ENCODE results near the gene DPYSL3.

The DPYSL3 gene

DNA sequence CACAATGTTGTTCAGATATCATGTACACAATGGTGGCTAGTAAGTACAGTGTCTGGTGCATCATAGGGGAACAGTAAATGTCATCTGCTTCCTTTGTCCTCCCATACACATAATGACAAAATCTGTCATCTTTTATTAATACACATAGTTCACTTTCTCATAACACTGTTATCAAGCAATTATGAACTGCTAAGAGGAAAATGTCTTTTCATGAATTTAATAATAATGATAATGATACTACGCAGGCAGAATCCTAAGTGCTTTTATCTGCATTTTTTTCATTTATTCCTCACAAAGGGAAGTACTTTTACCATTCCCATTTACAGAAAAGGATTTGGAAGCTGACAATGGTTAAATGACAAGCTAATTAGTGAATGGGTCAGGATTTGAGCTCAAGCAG, 35.7 kb downstream of the DPYSL3 start:
- DNase-seq (ENCODE audit: extremely low read depth in 1 of 2, low read depth in 1 of 2): no peak

DNA sequence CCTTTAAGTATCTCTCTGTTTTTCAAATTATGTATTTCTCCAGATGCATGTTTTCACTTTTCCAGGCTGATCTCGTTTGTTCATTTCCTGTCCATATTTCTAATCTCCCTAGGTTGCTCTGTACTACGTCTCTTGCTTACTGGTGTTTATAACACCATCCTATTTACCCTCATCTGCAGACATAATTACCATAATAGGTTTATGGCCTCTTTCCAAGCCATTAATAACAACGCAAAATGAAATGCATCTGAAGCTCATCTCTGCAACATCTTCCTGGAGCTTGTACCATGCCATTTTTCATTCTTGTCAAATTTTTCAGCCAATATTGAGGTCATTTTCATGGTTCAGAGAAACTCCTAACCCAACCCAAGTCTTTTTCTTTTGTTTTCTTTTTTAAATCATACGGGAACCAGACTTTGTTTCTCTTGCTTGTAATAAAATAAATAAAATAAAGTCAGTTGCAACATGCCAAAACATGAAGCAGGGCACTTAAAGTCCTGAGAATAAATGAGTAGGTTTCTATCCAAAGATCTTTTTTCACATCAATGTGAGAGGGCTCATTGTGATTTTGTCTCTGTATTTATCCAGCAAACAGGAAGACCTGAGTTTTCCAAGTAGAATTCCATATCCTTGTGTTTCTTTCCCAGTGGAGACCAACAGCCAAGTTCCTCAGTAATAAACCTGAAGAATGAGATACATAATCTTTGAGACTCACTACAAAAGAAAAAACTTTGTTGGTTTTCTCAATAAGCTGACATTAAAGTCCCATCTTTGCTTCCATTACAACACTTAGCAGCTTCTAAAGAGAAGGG, 37.0 kb downstream of the DPYSL3 start:
- no peak for DNase-seq (ENCODE audit: extremely low read depth in 1 of 2, low read depth in 1 of 2)

DNA sequence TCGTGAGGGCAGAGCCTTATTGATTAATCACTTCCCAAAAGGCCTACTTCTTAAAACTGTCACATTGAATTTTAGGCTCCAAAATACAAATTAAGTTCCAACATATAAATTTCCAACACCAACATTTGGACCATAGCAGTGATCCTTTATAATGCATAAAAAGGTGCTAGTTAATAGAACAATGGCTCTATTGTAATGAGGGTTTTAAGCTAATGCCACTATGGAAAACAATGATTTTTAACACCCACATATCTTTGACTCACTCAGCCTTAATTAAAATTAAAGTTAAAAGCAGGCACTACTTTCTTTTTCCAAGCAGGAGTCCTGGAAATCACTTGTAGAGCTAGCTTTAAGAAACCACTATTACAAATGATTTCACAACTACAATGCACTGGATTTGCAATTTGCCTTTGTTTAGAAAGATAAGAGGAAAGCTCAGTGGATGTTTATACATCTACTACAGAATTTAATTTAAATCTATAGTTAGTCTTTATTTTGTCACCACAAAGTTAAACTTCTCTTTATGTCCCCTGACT, 41.8 kb downstream of the DPYSL3 start:
- DNase-seq (ENCODE audit: extremely low read depth in 1 of 2, low read depth in 1 of 2): no peak

DNA sequence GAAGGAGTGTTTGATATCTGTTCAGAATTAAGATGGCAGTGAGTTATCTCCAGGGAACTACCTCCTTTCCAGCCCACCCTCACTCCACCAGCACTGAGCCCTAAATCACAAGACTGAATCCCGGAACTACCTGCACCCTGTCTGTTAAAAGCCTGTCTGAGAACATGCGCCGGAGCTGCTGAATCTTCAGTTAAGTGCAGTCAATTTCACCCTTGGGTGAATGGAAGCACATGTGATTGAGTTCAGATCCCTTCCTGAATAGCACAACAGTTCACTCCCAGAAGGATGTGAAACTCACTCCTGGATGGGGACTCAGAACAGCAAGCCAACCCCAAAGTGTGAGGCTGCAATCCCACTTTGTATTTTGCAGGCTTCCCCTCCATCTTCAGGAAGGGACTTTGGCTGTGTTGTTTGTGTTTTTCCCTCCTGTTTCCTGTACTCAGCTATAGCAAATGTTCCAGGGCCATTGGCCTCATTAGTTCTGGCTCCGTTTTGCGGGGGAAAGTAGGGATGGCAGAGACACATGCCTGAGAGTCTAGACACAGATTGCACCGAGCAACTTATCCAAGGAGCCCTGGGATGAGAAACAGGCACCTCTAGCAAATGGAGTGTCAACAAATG, 43.4 kb downstream of the DPYSL3 start:
- DNase-seq (ENCODE audit: extremely low read depth in 1 of 2, low read depth in 1 of 2): no peak

DNA sequence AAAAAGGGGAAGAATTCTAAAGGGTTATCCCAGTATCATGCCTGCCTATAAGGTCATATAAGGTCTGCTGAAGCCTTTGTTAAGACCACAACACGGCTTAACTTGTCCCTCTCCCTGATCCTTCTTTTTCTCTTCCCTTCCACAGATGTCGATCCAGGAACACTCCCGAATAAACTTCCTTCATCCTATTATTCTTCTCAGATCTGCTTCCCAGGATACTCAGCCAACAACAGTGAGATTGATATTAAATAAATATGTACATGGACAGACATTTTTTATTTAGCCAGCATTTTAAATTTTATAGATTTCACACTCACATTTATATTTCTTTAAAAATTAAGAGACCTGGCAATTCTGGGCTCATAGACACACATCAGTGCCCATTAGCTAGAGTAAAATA, 44.1 kb downstream of the DPYSL3 start:
- DNase-seq (ENCODE audit: extremely low read depth in 1 of 2, low read depth in 1 of 2): no peak

DNA sequence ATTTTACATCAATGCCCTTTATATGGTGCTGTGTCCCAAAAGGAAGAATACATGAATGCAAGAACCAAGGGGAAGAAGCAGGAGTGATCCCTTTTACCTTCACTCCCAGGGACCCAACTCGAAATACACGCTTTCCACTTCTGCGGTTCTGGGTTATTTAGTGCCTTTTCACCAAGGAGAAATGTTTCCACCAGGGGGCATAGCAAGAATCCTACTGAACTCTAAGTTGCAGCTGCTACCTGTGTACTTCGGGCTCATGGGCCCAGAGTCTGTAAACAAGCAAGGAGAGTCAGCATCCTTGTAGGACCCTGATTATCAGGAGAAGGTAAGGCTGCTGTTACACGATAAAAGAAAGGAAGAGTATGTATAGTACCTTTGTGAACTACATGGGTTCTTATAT, 45.7 kb downstream of the DPYSL3 start:
- no peak for DNase-seq (ENCODE audit: extremely low read depth in 1 of 2, low read depth in 1 of 2)

DNA sequence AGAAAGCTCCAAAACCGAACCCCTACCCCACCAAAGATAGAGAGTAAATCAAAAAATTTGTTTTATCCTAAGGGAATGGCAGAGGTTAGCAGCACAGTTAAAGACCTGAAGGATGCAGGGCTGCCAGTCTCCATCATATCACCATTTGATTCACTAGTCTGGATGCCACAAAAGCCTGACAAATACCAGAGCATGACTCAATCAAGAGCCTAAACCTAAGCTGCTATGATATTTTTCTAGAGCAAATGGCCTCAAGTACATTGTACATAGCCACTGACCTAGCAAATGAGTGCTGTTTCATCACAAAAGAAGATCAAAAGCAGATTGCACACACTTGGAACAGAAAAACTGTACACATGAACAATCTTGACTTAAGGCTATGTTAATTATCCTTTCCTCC, 48.0 kb downstream of the DPYSL3 start:
- DNase-seq (ENCODE audit: extremely low read depth in 1 of 2, low read depth in 1 of 2): no peak

DNA sequence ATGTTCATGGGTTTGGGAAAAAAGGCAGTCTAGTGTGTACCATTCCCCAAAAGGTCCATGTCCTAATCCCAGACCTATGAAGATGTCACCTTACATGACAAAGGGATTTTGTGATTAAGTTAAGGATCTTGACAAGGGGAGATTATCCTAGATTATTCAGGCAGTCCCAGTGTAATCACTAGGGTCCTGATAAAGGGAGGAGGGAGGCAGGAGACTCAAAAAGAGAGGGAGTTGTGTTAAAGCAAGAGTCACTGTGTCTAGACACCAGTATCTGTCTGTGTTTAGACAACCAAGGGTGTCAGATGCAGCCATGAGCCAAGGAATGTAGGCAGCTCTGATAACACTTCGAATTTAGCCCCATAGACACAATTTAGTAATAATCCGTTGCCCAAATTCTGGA, 49.5 kb downstream of the DPYSL3 start:
- DNase-seq (ENCODE audit: extremely low read depth in 1 of 2, low read depth in 1 of 2): no peak

DNA sequence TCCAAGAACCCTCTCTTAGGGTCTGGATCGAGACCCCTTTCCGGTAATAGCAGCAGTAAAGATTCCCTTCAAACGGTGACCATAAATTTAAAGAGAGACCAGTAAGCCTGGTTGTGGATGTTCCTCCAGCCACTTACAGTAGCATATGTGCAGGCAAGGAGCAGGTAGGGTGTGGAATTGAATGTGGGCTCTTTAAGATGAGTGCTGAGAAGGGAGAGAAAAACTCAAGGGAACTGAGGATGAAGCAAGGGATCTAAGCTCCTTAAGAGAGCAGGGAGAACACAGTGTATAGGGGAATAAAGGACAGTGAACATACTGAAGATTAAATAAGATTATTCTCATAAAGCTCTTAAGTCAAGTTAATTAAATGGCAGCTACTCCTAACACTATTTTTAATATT, 51.3 kb downstream of the DPYSL3 start:
- DNase-seq (ENCODE audit: extremely low read depth in 1 of 2, low read depth in 1 of 2): no peak

DNA sequence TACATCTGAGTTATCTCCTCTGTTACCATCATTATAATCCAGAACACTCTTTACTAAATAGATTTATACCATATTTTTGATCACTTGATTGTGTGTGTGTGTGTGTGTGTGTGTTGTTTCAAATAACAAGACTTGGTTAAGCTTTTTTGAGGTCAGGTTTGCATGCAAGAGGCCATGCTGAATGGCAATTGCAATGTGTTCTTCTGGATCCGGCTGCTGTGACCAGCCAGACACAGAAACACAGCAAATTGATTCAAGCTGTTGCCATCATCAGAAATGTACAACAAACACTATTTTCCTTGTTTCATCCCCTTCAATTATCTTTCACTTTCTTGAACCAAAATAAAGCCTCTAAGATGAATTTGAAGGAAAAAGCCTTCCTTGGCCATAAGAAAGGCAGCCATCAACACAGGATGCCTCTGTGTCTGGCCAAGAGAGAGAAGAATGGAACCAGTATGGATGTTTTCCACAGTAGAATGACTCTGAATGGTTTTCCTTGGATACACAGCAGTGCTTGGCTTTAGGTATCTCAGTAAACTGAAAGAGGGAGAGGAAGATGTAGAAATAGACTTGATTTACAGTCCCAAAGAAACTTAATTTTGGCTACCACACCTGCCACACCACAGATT, 53.9 kb downstream of the DPYSL3 start:
- no peak for DNase-seq (ENCODE audit: extremely low read depth in 1 of 2, low read depth in 1 of 2)

DNA sequence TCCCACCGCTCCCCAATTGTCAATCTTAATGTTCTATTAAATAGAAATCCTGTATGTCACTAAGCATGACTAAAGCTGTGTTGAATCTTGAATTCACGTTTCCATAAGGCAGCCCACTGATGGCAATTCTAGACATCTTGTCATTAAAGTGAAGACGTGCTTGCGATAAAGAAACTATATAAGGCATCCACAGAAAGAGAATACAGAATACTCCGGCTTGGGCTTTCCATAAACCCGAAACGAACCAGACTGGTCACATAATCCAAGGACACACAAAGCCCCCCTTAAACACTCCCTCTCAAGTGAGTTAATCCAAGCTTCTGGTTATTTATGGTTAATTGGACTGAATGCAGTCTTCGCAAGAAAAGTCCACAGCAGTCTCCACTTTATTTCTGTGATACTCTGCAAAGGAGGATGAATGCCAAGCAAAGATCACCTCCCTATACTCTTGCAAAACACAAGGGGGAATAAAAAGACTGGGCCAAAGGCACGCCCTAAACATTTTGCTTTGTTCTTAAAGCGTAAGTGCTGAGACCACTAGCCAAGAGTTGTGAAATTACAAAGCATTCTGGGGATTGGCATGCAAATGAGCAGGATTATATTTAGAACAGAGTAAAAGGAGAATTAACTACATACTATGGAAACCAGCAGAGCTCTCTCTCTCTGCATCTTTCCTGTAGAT, 54.7 kb downstream of the DPYSL3 start:
- no peak for DNase-seq (ENCODE audit: extremely low read depth in 1 of 2, low read depth in 1 of 2)

DNA sequence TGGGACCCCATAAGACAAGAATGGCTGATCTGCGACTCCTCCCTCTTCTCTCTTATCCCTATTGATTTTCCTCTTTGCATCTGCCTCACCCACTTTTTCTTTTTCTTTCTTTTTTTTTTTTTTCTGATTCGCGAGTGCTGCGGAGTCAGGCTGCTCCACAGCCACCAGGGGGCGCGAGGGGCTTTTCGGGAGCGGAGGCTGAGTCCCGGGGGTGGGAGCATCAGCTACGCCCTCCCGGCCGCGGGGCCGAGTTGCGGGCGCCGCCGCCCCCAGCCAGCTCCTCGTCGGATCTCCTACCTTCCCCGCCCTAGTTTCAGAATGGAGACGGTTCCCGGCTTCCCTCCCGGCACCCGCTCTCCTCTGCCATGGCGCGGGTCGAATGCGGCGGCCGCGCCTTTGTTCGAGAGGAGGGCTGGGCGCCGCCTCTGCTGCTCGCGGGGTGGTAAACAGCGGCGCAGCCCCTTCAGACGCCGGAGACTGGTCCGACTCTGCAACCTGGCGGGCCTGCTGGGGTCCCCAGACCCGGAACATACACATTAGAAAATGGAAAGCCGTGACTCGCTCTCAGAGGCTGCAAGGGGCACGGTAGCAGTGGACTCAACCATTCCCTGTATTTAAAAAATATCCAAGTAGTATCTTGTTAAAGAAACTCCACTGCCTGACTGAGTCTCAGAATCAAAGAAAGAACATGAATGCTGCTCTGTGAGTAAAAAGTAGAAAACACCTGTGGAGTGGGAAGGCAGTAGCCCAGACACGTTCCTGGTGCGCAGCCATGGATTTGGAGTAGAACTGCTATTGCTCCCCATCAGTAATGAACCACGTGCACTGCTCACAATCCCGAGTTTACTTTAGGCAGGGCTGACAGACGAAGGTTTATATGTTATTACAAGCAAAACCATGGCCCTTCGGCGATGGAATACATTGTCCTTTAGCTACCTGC, 55.7 kb downstream of the DPYSL3 start:
- peak; percentile 32 to 55 for DNase-seq (ENCODE audit: extremely low read depth in 1 of 2, low read depth in 1 of 2)

DNA sequence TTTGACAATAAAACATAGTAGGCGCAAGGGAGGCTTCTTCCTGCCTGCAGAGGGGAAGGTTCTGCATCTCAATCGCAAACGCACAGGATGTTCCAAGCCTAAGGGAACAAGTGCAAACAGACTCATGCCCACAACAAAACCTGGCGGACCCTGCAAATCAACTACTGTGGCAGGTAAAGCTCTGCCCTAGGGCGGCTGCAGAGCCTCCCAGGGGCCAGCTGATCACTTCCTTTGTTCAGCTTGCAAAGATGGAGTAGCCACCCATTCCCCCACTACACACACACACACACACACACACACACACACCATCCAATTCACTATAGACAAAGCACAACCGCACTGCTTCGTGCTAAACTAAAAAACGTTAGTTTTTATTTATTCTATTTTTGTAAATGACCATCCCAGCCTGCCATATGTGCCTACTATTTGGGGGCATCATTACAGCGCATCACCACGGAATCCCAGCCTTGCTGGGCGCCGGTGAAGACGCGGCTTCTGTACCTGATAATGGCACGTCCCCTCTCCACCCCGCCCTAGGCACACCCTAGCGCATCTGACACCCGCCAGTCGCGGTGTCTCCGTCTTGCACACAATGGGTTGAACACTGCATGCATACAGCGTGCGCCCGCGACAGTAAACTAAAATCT, 57.6 kb downstream of the DPYSL3 start:
- DNase-seq (ENCODE audit: extremely low read depth in 1 of 2, low read depth in 1 of 2): no peak

DNA sequence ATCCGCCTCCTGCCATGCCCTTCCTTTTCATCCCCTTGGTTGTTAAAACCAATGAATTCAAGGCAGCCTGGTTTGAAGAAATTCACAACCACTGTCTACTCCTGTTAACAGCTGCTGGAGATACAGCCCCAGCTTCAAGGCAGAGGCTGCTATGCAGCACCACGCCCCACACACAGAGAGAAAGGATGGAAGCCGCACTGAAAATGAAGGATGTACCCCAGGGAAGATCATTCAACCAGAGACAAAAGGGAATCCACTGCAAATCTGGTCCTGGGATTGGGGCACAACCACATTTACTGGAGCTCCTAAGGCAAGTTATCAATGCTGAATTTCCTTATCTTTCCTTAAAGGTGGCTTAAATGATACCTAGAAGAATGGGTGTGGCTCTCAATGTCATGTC, 58.7 kb downstream of the DPYSL3 start:
- DNase-seq (ENCODE audit: extremely low read depth in 1 of 2, low read depth in 1 of 2): no peak

DNA sequence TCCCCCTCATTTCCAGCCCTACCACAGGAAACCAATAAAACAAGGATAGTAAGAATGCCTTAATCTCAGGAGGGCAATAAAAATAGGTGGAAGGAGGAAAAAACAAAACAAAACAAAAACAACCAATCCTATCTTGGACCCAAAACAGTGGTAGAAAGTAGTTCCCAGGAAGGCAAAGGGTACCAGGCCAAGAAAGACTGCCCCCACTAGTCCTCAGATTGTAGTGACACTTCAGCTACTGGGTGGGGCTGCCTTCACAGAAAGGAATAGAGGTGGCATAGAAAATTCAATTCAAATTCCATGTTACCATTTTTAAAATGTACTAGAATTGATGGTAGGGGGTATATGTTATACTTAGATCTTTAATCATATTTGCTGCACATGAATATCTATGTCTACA, 59.3 kb downstream of the DPYSL3 start:
- no peak for DNase-seq (ENCODE audit: extremely low read depth in 1 of 2, low read depth in 1 of 2)

DNA sequence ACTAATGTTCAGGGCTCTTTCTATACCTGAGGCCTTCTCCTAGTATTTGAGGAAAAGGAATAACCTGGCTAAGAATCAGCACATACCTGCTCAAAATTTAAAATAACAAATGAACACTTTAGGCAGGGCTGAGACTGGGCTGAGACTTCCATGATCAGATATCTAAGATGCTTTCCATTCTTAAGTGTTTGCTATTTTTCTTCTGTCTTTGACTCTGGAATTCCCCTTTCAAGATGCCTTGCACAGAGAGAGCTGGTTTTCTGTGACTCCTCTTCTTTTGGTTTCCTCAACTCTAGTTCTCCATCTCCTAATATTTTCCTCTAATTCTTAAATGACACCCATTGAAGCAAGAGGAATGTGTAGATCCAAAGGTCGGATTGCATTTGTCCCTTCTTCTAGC, 61.1 kb downstream of the DPYSL3 start:
- no peak for DNase-seq (ENCODE audit: extremely low read depth in 1 of 2, low read depth in 1 of 2)

DNA sequence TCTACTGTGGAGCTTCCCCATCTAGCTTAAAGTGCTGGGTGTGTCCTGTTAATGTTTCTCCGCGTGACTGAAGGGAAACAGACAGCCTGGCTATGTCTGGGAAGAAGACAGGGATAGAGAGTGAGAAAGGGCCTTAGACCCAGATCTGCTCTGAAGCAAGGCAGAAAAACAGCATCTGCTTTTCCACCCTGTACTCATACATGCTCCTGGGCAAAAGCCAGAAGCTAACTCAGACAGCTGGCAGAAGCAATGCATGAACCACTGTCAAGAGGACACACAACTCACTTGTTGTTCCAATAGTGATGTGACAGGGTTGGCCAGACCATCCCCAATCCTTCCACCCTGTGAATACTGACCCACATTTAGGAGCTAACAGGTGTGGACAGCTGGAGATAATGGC, 63.3 kb downstream of the DPYSL3 start:
- no peak for DNase-seq (ENCODE audit: extremely low read depth in 1 of 2, low read depth in 1 of 2)

DNA sequence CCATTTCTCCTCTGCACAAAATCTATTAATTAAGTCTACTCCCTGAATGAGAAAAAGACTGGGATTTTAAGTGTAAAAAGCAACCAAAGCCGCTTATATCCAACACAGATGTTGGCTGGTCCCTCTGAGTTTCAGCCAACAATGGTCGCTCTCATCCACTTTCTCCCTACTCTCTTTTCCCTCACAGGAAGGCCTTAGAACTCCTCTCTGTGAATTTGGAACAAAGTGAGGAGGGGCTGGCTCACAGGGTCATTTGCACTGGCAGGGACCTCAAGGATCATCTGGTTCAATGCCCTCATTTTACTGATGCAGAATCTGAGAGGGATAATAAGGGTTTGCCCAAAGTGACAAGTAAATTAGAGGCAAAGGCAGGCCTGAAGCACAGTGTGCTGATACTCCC, 64.0 kb downstream of the DPYSL3 start:
- no peak for DNase-seq (ENCODE audit: extremely low read depth in 1 of 2, low read depth in 1 of 2)

DNA sequence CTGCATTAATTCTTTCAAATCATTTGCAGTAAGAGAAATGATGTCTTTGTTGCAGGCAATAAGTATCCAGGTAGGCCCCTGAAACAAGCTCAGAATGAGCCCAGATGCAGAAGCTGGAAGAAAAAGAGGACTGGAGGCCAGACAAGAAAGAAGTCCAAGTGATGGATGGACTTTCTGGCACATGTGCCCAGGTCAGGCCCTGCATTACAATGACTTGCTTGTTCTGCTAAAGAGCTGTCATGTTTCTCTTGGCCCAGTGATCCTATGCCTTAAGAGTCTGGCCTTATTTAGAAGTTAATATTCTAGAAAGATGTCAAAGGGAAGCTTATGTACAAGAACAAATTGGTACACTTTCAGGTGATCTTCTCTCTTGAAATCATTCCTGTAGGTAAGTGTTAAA, 64.8 kb downstream of the DPYSL3 start:
- no peak for DNase-seq (ENCODE audit: extremely low read depth in 1 of 2, low read depth in 1 of 2)

DNA sequence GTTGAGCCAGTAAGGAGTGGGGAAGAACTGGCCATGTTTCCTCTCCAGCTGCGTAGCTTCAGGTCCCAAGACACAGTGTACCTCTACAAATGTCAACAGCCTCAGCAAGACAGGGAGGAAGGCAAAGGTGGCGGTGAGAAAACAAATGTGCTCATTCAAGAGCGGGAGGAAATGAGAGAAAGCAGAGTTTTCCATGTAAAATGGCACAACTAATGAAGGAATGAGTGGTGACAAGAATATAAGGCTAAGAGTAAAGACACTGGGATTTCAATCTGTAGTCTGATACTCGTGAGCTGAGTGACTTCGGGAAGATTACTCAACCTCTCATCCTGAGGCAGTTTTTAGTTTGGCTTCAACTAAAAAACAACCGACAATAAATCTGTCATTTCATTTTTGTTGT, 67.6 kb downstream of the DPYSL3 start:
- DNase-seq (ENCODE audit: extremely low read depth in 1 of 2, low read depth in 1 of 2): no peak
